PC-3 (cell line): ENCODE data around the gene STAT1. TPM values are rescaled to one million over a fixed set of nuclear protein-coding genes. Genes with fewer than 3 reads are reported as not detected.

ENCODE experiments used
- ATAC-seq: fragments of 200-7000 bp; cut with Tn5 transposase; 2 replicates; pipeline ENCODE4 v1.9.1; 2020; ENCODE audit warnings: mild to moderate bottlenecking, moderate library complexity
- BruUV-seq: library from RNA; stranded (reverse); fragments of 400-500 nt; replicated peaks from 2 replicates; lab custom pipeline; 2021; lab: Mats Ljungman, UMichigan
- CTCF ChIA-PET: fragments of 300-600 bp; sonication (Branson Sonifier 250); formaldehyde crosslinking; loops from one replicate; lab custom pipeline; 2022; ENCODE audit warnings: antibody characterized with exemption; lab: Charles Lee
- POLR2A ChIA-PET: fragments of 300-600 bp; sonication (Branson Sonifier 250); formaldehyde crosslinking; loops from one replicate; lab custom pipeline; 2022; ENCODE audit warnings: antibody characterized with exemption; ENCODE audit not compliant: unreplicated experiment; lab: Charles Lee
- DNase-seq: peaks from one replicate; pipeline ENCODE4 v3.0.0-alpha.2; 2015
- H2AFZ ChIP-seq: fragments of 300-600 bp; sonication (generic); 2 replicates; pipeline ENCODE4 v1.6.0; 2016; ENCODE audit warnings: antibody characterized with exemption, low read length
- H3F3A ChIP-seq: fragments of 300-600 bp; sonication (generic); one replicate; pipeline ENCODE4 v1.6.0; 2017; ENCODE audit warnings: antibody characterized with exemption, low read length, control low read depth, mild to moderate bottlenecking; ENCODE audit not compliant: unreplicated experiment
- H3K27ac ChIP-seq: fragments of 300-600 bp; sonication (generic); 2 replicates; pipeline ENCODE4 v1.5.1; 2016; ENCODE audit warnings: mild to moderate bottlenecking, low read length
- H3K27me3 ChIP-seq: fragments of 300-600 bp; sonication (generic); 2 replicates; pipeline ENCODE4 v1.6.1; 2016; ENCODE audit warnings: low read length, mixed read lengths
- H3K36me3 ChIP-seq: fragments of 300-600 bp; sonication (generic); 2 replicates; pipeline ENCODE4 v1.6.1; 2016; ENCODE audit warnings: low read depth, mixed run types, low read length, mixed read lengths
- H3K4me1 ChIP-seq: fragments of 300-600 bp; sonication (generic); 2 replicates; pipeline ENCODE4 v1.5.1; 2016; ENCODE audit warnings: low read length; ENCODE audit not compliant: insufficient read depth
- H3K4me2 ChIP-seq: fragments of 300-600 bp; sonication (generic); 2 replicates; pipeline ENCODE4 v1.6.0; 2016; ENCODE audit warnings: low read length
- H3K4me3 ChIP-seq: fragments of 300-600 bp; sonication (generic); 2 replicates; pipeline ENCODE4 v1.5.1; 2016; ENCODE audit warnings: mild to moderate bottlenecking, low read length, mixed read lengths
- H3K79me2 ChIP-seq: fragments of 300-600 bp; sonication (generic); 2 replicates; pipeline ENCODE4 v1.6.1; 2017; ENCODE audit warnings: low read length, mixed read lengths
- H3K9ac ChIP-seq: fragments of 300-600 bp; sonication (generic); 2 replicates; pipeline ENCODE4 v1.6.0; 2016; ENCODE audit warnings: mild to moderate bottlenecking, low read length
- H3K9me2 ChIP-seq: fragments of 300-600 bp; sonication (generic); replicated peaks from 2 replicates; pipeline ENCODE4 v1.6.1; 2016; ENCODE audit warnings: mixed run types, low read length, mixed read lengths
- H3K9me3 ChIP-seq: fragments of 300-600 bp; sonication (generic); 2 replicates; pipeline ENCODE4 v1.6.1; 2016; ENCODE audit warnings: low read length, mixed read lengths
- H4K20me1 ChIP-seq: fragments of 300-600 bp; sonication (generic); 2 replicates; pipeline ENCODE4 v1.6.1; 2016; ENCODE audit warnings: low read length, mixed read lengths
- CTCF ChIP-seq: fragments of 300-600 bp; sonication (generic); conservative IDR thresholded peaks from 2 replicates; pipeline ENCODE4 v1.5.1; 2017; ENCODE audit warnings: antibody characterized with exemption, low read depth, mild to moderate bottlenecking, low read length
- EZH2 ChIP-seq: fragments of 300-600 bp; sonication (generic); IDR thresholded peaks from one replicate; pipeline ENCODE4 v1.6.1; 2017; ENCODE audit warnings: antibody characterized with exemption, mild to moderate bottlenecking, low read length; ENCODE audit not compliant: unreplicated experiment
- EZH2phosphoT487 ChIP-seq: fragments of 300-600 bp; sonication (generic); IDR thresholded peaks from 2 replicates; pipeline ENCODE4 v1.6.1; 2018; ENCODE audit warnings: mild to moderate bottlenecking, antibody characterized with exemption, low read length, borderline replicate concordance
- intact Hi-C: fragments of 100-400 bp; cut with micrococcal nuclease; formaldehyde crosslinking; loops from 2 replicates; pipeline ENCODE4 v1.9.0; 2023
- total RNA-seq: library from RNA; depleted of rRNA; stranded (reverse); fragments of >200 nt; gene quantifications from 2 replicates; pipeline ENCODE4 v1.2.3, GENCODE V29; 2014

Gene STAT1
- total RNA-seq, 1 experiment from 2014 or later, result 47.9 TPM

DNA sequence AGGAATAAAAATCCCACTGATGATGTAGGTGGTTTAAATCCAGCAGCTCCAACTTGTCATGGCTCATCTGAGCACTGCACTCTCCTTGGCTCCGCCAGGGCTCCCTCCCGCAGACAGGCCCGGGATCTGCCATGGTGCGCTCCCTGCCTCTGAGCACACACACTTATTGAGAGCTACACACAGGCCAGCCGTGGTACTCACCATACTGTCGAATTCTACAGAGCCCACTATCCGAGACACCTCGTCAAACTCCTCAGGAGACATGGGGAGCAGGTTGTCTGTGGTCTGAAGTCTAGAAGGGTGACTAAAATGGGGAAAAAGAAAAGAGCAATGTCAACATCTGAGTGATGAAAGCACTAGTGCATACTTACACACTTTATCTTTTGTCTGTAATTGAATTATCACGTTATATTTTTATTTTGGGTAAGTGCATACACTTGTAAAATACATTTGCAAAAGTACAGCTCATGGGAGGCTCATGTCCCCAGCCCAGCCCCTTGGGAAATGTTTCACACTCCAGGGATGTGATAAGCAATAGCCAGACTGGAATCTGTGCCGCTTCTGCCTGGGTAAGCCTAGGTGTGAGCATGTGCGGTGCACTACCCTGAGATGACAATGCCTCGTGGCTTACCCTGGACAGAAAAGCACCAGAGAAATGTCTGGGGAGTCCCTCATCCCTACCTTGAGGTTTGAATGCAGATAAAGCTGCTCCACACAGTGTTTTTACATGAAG lies 39.2 kb downstream of the STAT1 start:
- ATAC-seq (no peak), DNase-seq (no peak)
- peaks cover 82% of the 10 kb centered on the region for H3K36me3 ChIP-seq
- no TSS peak for BruUV-seq
- TF ChIP-seq EZH2 (no peak), EZH2phosphoT487 (no peak), CTCF (no peak)
- H3K4me3 ChIP-seq, result no peak overlapping the region
- H2AFZ ChIP-seq, result no peak overlapping the region
- H3K9me3 ChIP-seq, result no peaks in the 10 kb centered on the region
- no peak overlapping the region for H3K4me2 ChIP-seq
- CTCF ChIA-PET, result no interaction called here
- no peaks in the 10 kb centered on the region for H3K79me2 ChIP-seq
- H3K4me1 ChIP-seq, result peaks cover 18% of the 10 kb centered on the region
- POLR2A ChIA-PET, result no interaction called here
- H3F3A ChIP-seq, result no peaks in the 10 kb centered on the region
- no peaks in the 10 kb centered on the region for H3K27me3 ChIP-seq
- intact Hi-C loops, result no loop called here
- H3K9ac ChIP-seq, result no peak overlapping the region
- H4K20me1 ChIP-seq, result no peaks in the 10 kb centered on the region
- no peaks in the 10 kb centered on the region for H3K9me2 ChIP-seq
- no peak overlapping the region for H3K27ac ChIP-seq

GRCh38 chr2:190973726-190974628 lies 40.0 kb downstream of the STAT1 start:
- Histone ChIP-seq H3K36me3 (peaks cover 81% of the 10 kb centered on the region), H3K9ac (no peak overlapping the region), H3K4me1 (peaks cover 11% of the 10 kb centered on the region), H3K9me2 (no peaks in the 10 kb centered on the region), H3K4me3 (no peak overlapping the region), H3K27me3 (no peaks in the 10 kb centered on the region), H3F3A (no peaks in the 10 kb centered on the region), H3K4me2 (no peak overlapping the region), H3K9me3 (no peaks in the 10 kb centered on the region), H2AFZ (no peak overlapping the region), H3K79me2 (no peaks in the 10 kb centered on the region), H3K27ac (no peak overlapping the region), H4K20me1 (no peaks in the 10 kb centered on the region)
- ChIA-PET CTCF (no interaction called here), POLR2A (no interaction called here)
- ATAC-seq (no peak), DNase-seq (no peak)
- BruUV-seq, result no TSS peak
- intact Hi-C loops, result no loop called here
- TF ChIP-seq CTCF (no peak), EZH2 (no peak), EZH2phosphoT487 (no peak)
